HAP-1 (cell line): ENCODE measurements around the gene MKX.

Experiments used
- DNase-seq, 2 experiments: peaks; one replicate each; pipeline ENCODE4 v3.0.0-alpha.2; 2016 to 2020; ENCODE audit warnings: low spot score in 2 of 2
- H3K27me3 ChIP-seq: fragments of 250-450 bp; sonication (Bioruptor Pico); 2 replicates; pipeline ENCODE4 v1.5.1; 2020; ENCODE audit warnings: low read depth, mild to moderate bottlenecking, moderate library complexity
- H3K36me3 ChIP-seq: fragments of 250-450 bp; sonication (Bioruptor Pico); replicated peaks from 2 replicates; pipeline ENCODE4 v1.5.1; 2020; ENCODE audit warnings: mild to moderate bottlenecking
- H3K4me1 ChIP-seq: fragments of 250-450 bp; sonication (Bioruptor Pico); 2 replicates; pipeline ENCODE4 v1.5.1; 2020; ENCODE audit warnings: mild to moderate bottlenecking
- H3K4me3 ChIP-seq: fragments of 250-450 bp; sonication (Bioruptor Pico); 2 replicates; pipeline ENCODE4 v1.5.1; 2020; ENCODE audit warnings: mild to moderate bottlenecking, moderate library complexity
- H3K9me3 ChIP-seq: fragments of 250-450 bp; sonication (Bioruptor Pico); 2 replicates; pipeline ENCODE4 v1.5.1; 2020; ENCODE audit warnings: mild to moderate bottlenecking, moderate library complexity
- in situ Hi-C: fragments of 300-500 bp; cut with MboI; formaldehyde crosslinking; loops from 3 replicates; pipeline ENCODE4 v1.14.3; 2020; ENCODE audit warnings: low sequenced_read_pairs, inconsistent platforms, mixed read lengths

Gene MKX

DNA sequence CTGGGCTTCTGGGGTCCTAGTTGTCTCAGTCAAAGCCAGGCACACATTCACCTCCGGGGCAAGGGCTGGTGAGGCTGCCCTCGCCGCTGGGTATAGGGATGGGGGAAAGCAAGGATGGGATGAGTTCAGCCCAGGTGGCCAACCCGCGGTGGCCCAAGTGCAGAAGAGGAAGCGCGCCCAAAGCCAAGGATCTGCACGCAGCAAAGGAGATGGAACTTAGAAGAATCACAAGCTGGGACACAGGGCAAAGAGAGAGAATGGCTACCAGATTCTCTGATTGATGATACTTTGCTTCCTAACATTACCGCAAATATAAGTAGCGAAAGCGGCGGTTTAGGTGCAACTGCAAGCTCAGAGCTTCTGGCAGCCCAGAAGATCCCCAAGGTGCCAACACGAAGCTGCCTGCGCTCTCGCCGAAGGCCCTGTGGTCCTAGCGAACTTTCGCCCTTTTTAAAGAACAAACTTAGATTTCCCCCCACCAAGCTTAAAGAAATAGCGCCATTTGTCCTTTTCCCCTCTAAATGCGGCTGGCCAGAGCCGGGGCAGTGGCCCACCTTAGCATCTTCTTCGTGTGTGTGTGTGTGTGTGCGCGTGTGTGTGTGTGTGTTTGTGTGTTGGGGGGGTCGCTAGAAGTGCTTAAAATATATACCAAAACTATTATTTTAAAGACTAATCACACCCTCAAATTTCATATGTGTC, 927 bp upstream of the MKX start:
- in situ Hi-C loops, result no loop called here
- no peak for DNase-seq
- peaks cover 15% of the 10 kb centered on the region for H3K9me3 ChIP-seq
- H3K4me1 ChIP-seq, result 0 out of 2 replicates have a peak, but pooled peaks cover 4% of the 10 kb centered on the region
- H3K36me3 ChIP-seq, result no peaks in the 10 kb centered on the region
- H3K4me3 ChIP-seq, result no peak overlapping the region
- H3K27me3 ChIP-seq, result no peaks in the 10 kb centered on the region

DNA sequence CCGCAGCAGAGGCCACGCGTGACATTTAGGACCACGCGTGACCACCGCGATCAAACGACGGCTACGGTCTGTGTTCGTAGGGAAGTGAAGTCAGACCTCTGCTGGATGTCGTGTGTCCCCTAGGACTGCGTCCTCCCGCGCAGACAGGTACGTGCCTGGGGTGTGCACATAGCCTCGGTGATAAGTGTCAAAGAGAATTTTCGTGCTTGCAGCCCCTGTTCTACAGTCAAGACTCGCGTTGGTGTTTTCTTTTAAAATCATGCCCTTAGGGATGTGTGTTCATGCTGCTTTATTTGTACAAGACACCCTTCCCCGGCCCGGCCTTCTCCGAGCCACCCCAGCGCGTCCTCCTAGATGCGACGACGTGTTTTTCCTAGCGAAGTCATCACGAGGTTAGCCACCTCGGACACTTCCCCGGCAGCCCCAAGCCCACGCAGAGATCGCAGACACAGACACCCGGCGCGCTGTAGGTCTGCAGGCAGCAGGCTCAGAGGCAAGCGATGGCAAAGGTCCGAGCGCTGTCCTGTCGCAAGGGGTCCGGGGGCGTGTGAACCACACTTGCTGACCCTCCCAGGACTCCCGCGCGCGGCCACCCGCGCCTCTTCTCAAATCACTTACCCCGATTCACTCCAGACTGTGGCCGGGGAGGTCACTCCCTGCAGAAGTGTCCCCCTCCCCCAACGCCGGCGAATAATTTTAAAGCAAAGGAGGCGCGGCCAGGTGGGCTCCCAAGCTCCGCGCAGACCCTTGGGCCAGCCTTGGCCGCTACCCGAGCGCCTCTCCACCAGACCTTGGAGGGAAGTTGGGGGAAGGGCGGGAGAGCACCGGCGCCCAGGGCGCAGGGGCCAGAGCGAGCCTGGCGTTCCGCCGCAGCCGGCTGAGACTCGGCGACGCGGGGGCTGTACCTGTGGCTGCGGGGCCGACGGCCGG, 552 bp downstream of the MKX start:
- Histone ChIP-seq H3K36me3 (no peaks in the 10 kb centered on the region), H3K4me1 (0 out of 2 replicates have a peak, but pooled peaks cover 4% of the 10 kb centered on the region), H3K4me3 (no peak overlapping the region), H3K9me3 (peaks cover 15% of the 10 kb centered on the region), H3K27me3 (no peaks in the 10 kb centered on the region)
- in situ Hi-C loops, result no loop called here
- no peak for DNase-seq

GRCh38 chr10:27743877-27744801, 1.5 kb downstream of the MKX start:
- H3K4me1 ChIP-seq, result 0 out of 2 replicates have a peak, but pooled peaks cover 4% of the 10 kb centered on the region
- in situ Hi-C loops, result no loop called here
- no peak overlapping the region for H3K4me3 ChIP-seq
- no peak for DNase-seq
- peaks cover 15% of the 10 kb centered on the region for H3K9me3 ChIP-seq
- H3K27me3 ChIP-seq, result no peaks in the 10 kb centered on the region
- H3K36me3 ChIP-seq, result no peaks in the 10 kb centered on the region

DNA sequence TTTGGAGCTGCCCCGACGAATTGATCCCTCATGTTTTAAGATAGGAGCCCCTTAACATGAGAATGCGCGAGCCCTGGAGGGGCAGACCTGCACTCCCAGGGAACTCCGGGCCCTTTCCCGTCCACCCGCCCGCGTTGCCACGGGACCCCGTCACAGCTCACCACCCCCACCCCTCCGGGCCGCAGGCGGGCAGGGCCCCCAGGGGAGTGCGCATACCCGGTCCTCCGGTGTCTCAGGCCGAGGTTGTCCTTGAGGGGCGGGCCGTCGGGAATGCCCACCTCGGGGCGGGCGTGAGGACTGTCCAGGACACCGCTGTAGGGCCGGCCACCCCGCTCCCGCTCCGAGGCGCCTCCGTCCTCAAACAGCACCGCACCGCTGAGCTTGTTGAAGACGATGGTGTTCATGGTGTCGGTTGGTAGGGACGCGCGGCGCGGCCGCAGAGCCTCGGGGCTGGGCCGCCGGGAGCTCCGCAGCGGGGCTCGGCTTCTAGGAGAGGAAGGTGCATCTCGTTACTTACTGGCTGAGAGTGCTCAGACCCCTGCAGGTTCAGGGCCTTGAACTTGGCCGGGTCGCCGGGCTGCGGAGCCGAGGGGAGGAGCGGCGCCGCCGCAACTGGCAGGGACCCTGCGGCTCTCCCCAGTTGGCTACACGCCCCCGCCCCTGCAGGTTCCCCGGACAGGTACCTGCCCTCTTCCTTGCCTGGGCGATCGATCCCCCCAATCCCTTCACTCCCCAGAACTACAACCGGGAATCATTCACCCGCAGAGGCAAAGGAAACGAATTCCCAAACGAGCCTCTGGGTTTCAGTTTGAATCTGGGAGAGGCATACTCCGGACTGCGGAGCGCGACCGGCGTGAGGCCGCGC, 2.4 kb downstream of the MKX start:
- no peaks in the 10 kb centered on the region for H3K36me3 ChIP-seq
- H3K27me3 ChIP-seq, result no peaks in the 10 kb centered on the region
- H3K4me3 ChIP-seq, result no peak overlapping the region
- DNase-seq, result no peak
- H3K4me1 ChIP-seq, result 0 out of 2 replicates have a peak, but pooled peaks cover 4% of the 10 kb centered on the region
- H3K9me3 ChIP-seq, result peaks cover 15% of the 10 kb centered on the region
- in situ Hi-C loops, result no loop called here

GRCh38 chr10:27742195-27743011, 3.2 kb downstream of the MKX start:
- in situ Hi-C loops, result no loop called here
- H3K27me3 ChIP-seq, result no peaks in the 10 kb centered on the region
- H3K36me3 ChIP-seq, result no peaks in the 10 kb centered on the region
- 0 out of 2 replicates have a peak, but pooled peaks cover 4% of the 10 kb centered on the region for H3K4me1 ChIP-seq
- peaks cover 15% of the 10 kb centered on the region for H3K9me3 ChIP-seq
- peak overlapping the region; percentile 25 for H3K4me3 ChIP-seq
- DNase-seq, result peak; percentile 70 to 84

GRCh38 chr10:27741173-27742091, 4.2 kb downstream of the MKX start:
- H3K27me3 ChIP-seq, result no peaks in the 10 kb centered on the region
- H3K9me3 ChIP-seq, result peaks cover 14% of the 10 kb centered on the region
- in situ Hi-C loops, result no loop called here
- H3K4me3 ChIP-seq, result no peak overlapping the region; the same call in 1 of the 2 replicates
- no peaks in the 10 kb centered on the region for H3K36me3 ChIP-seq
- 0 out of 2 replicates have a peak, but pooled peaks cover 4% of the 10 kb centered on the region for H3K4me1 ChIP-seq
- DNase-seq, result no peak

GRCh38 chr10:27736396-27736795, 9.2 kb downstream of the MKX start:
- Histone ChIP-seq H3K4me1 (peaks cover 3% of the 10 kb centered on the region), H3K4me3 (no peak overlapping the region), H3K36me3 (no peaks in the 10 kb centered on the region), H3K9me3 (no peaks in the 10 kb centered on the region), H3K27me3 (no peaks in the 10 kb centered on the region)
- in situ Hi-C loops, result no loop called here
- no peak for DNase-seq

GRCh38 chr10:27730041-27730440, 15.6 kb downstream of the MKX start:
- Histone ChIP-seq H3K4me1 (peaks cover 37% of the 10 kb centered on the region), H3K27me3 (no peaks in the 10 kb centered on the region)
- in situ Hi-C loops, result no loop called here

DNA sequence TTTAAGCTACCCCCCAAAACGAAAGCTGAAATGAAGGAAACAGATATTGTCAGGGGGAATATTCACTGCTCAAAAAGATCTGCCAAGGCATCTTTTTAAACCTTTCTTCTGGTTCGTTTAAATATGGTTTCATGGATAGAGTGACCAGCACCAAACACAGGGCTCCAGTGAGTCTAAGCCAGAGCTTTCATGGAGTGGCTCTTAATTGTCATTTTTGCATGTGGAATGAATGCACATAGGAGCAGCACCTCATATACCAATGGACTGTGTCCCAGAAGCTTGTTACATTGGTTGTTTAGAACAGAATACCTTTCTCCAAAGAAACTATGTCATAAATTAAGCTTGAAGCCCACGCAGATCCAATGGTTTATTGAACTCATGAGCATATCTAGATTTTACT, 17.3 kb downstream of the MKX start:
- in situ Hi-C loops, result no loop called here

More at GRCh38 chr10:27730041-27730440, 15.6 kb downstream of the MKX start:
- H3K4me3 ChIP-seq, result no peak overlapping the region
- no peak for DNase-seq
- no peaks in the 10 kb centered on the region for H3K9me3 ChIP-seq
- no peaks in the 10 kb centered on the region for H3K36me3 ChIP-seq

GRCh38 chr10:27724287-27724686, 21.3 kb downstream of the MKX start:
- Histone ChIP-seq H3K9me3 (no peaks in the 10 kb centered on the region), H3K4me1 (peaks cover 30% of the 10 kb centered on the region), H3K27me3 (no peaks in the 10 kb centered on the region), H3K36me3 (no peaks in the 10 kb centered on the region), H3K4me3 (no peak overlapping the region)
- no peak for DNase-seq
- in situ Hi-C loops, result no loop called here

More for the DNA sequence above, 17.3 kb downstream of the MKX start:
- H3K27me3 ChIP-seq, result no peaks in the 10 kb centered on the region
- peaks cover 37% of the 10 kb centered on the region for H3K4me1 ChIP-seq
- H3K4me3 ChIP-seq, result no peak overlapping the region
- no peaks in the 10 kb centered on the region for H3K9me3 ChIP-seq
- no peak for DNase-seq
- no peaks in the 10 kb centered on the region for H3K36me3 ChIP-seq

GRCh38 chr10:27723436-27723835, 22.2 kb downstream of the MKX start:
- no peak overlapping the region for H3K4me3 ChIP-seq
- no peaks in the 10 kb centered on the region for H3K36me3 ChIP-seq
- no peaks in the 10 kb centered on the region for H3K27me3 ChIP-seq
- no peaks in the 10 kb centered on the region for H3K9me3 ChIP-seq
- in situ Hi-C loops, result no loop called here
- DNase-seq, result no peak
- H3K4me1 ChIP-seq, result peaks cover 28% of the 10 kb centered on the region
